Liver (tissue), 9 donors: ENCODE data around the gene CGNL1. TPM values are rescaled to one million over a fixed set of nuclear protein-coding genes. Genes with fewer than 3 reads are reported as not detected.

Source experiments
- DNase-seq: peaks from one replicate; pipeline ENCODE4 v3.0.0-alpha.2; 2017; ENCODE audit warnings: low spot score
- H3K27ac ChIP-seq, 2 donors: one replicate each; pipeline ENCODE4 v1.7.0; 2013; ENCODE audit warnings: inconsistent platforms in 2 of 2, low read length in 2 of 2, control low read depth in 1 of 2, low read depth in 1 of 2, mild to moderate bottlenecking in 1 of 2
- H3K27me3 ChIP-seq, 4 donors: one replicate each; pipeline versions ENCODE4 v1.6.1 to v1.7.0; 2013; ENCODE audit warnings: low read length in 3 of 4, inconsistent platforms in 1 of 4, mild to moderate bottlenecking in 1 of 4, moderate library complexity in 1 of 4; ENCODE audit not compliant: control insufficient read depth in 4 of 4, insufficient read depth in 4 of 4
- H3K36me3 ChIP-seq, 4 donors: one replicate each; pipeline versions ENCODE4 v1.6.1 to v1.7.0; 2013; ENCODE audit warnings: low read length in 3 of 4, mild to moderate bottlenecking in 3 of 4, low read depth in 1 of 4, moderate library complexity in 1 of 4; ENCODE audit not compliant: control insufficient read depth in 4 of 4, insufficient read depth in 3 of 4
- H3K4me1 ChIP-seq, 4 donors: one replicate each; pipeline versions ENCODE4 v1.6.1 to v1.7.0; 2013; ENCODE audit warnings: low read length in 3 of 4, mild to moderate bottlenecking in 3 of 4, moderate library complexity in 1 of 4; ENCODE audit not compliant: control insufficient read depth in 4 of 4, insufficient read depth in 4 of 4
- H3K4me3 ChIP-seq, 3 donors: one replicate each; pipeline versions ENCODE4 v1.6.1 to v1.7.0; 2013; ENCODE audit warnings: low read length in 3 of 3, control low read depth in 1 of 3, low read depth in 1 of 3, mild to moderate bottlenecking in 1 of 3
- H3K9ac ChIP-seq, 2 donors: one replicate each; pipeline ENCODE4 v1.7.0; 2013; ENCODE audit warnings: low read length in 2 of 2, mild to moderate bottlenecking in 2 of 2, moderate library complexity in 2 of 2, control low read depth in 1 of 2, low read depth in 1 of 2
- H3K9me3 ChIP-seq, 4 donors: one replicate each; pipeline versions ENCODE4 v1.6.1 to v1.7.0; 2013; ENCODE audit warnings: low read length in 3 of 4; ENCODE audit not compliant: control insufficient read depth in 4 of 4
- ATF3 ChIP-seq: IDR thresholded peaks from 2 replicates; pipeline ENCODE4 v1.6.1; 2016; ENCODE audit warnings: antibody characterized with exemption
- EGR1 ChIP-seq, 2 donors: IDR thresholded peaks; 2 replicates each; pipeline ENCODE4 v1.6.1; 2016 to 2018; ENCODE audit warnings: antibody characterized with exemption in 2 of 2, low read depth in 2 of 2
- FOXA1 ChIP-seq: IDR thresholded peaks from 2 replicates; pipeline ENCODE4 v1.6.1; 2016; ENCODE audit warnings: antibody characterized with exemption
- FOXA2 ChIP-seq: IDR thresholded peaks from 2 replicates; pipeline ENCODE4 v1.6.1; 2016; ENCODE audit warnings: antibody characterized with exemption
- GABPA ChIP-seq, 2 donors: IDR thresholded peaks in 1 of 2; conservative IDR thresholded peaks in 1 of 2; 2 replicates each; pipeline ENCODE4 v1.6.1; 2016; ENCODE audit warnings: antibody characterized with exemption in 2 of 2, mild to moderate bottlenecking in 1 of 2, moderate library complexity in 1 of 2
- HNF4A ChIP-seq, 2 donors: conservative IDR thresholded peaks; 2 replicates each; pipeline ENCODE4 v1.6.1; 2016; ENCODE audit warnings: antibody characterized with exemption in 2 of 2, mild to moderate bottlenecking in 2 of 2
- HNF4G ChIP-seq: IDR thresholded peaks from 2 replicates; pipeline ENCODE4 v1.6.1; 2016; ENCODE audit warnings: antibody characterized with exemption
- JUND ChIP-seq, 2 donors: IDR thresholded peaks; 2 replicates each; pipeline ENCODE4 v1.6.1; 2016; ENCODE audit warnings: antibody characterized with exemption in 2 of 2
- NR2F2 ChIP-seq: IDR thresholded peaks from 2 replicates; pipeline ENCODE4 v1.6.1; 2016; ENCODE audit warnings: antibody characterized with exemption
- RAD21 ChIP-seq, 2 donors: IDR thresholded peaks; 2 replicates each; pipeline ENCODE4 v1.6.1; 2016; ENCODE audit warnings: antibody characterized with exemption in 2 of 2, mild to moderate bottlenecking in 2 of 2
- RXRA ChIP-seq, 2 donors: IDR thresholded peaks; 2 replicates each; pipeline ENCODE4 v1.6.1; 2017 to 2018; ENCODE audit warnings: antibody characterized with exemption in 2 of 2, mild to moderate bottlenecking in 1 of 2
- SP1 ChIP-seq: IDR thresholded peaks from 2 replicates; pipeline ENCODE4 v1.6.1; 2018; ENCODE audit warnings: antibody characterized with exemption, mild to moderate bottlenecking
- TAF1 ChIP-seq: conservative IDR thresholded peaks from 2 replicates; pipeline ENCODE4 v1.6.1; 2016; ENCODE audit warnings: antibody characterized with exemption, mild to moderate bottlenecking
- YY1 ChIP-seq: IDR thresholded peaks from 2 replicates; pipeline ENCODE4 v1.6.1; 2016; ENCODE audit warnings: antibody characterized with exemption, mild to moderate bottlenecking
- WGBS: extraction: QIAGEN DNeasy Blood & Tissue Kit; methylation state at CpG from one replicate; pipeline ENCODE4 v1.1.7; 2013; 5-methylcytosine and 5-hydroxymethylcytosine counted together
- polyA plus RNA-seq, 2 donors: library from polyadenylated mRNA; stranded (reverse) in 1 of 2; unstranded in 1 of 2; fragments of 200-250 nt in 1 of 2; fragments of >200 nt in 1 of 2; fragmentation: Nextera tagmentation in 1 of 2; extraction: Ambion mirVana in 1 of 2; gene quantifications; one replicate each; pipeline versions ENCODE4 v1.2.1 to v1.2.3, GENCODE V29; 2013 to 2015
- total RNA-seq, 2 donors: library from RNA; depleted of rRNA; stranded (reverse); fragments of >200 nt; gene quantifications; one replicate each; pipeline ENCODE4 v1.2.3, GENCODE V29; 2014
- TF ChIP-seq, protein P1 (sequence below): IDR thresholded peaks from 2 replicates; pipeline ENCODE4 v1.6.1; 2016; ENCODE audit warnings: antibody characterized with exemption
- TF ChIP-seq, protein P2 (sequence below): IDR thresholded peaks from 2 replicates; pipeline ENCODE4 v1.6.1; 2016; ENCODE audit warnings: antibody characterized with exemption
- TF ChIP-seq, protein P3 (sequence below): fragments of 150-350 bp; IDR thresholded peaks from 2 replicates; pipeline ENCODE4 v1.5.1; 2017; ENCODE audit warnings: improper control_type of control experiment, low read depth, low read length; ENCODE audit not compliant: missing input control
- TF ChIP-seq, protein P4 (sequence below): IDR thresholded peaks from 2 replicates; pipeline ENCODE4 v1.6.1; 2016; ENCODE audit warnings: antibody characterized with exemption, mild to moderate bottlenecking
- donor health status: healthy.
- donor health status: healthy.
- donor health status: healthy.
- donor health status: healthy.
- donor health status: healthy.

Gene CGNL1
- total and polyA plus RNA-seq, 4 donors: 12.0 to 31.9 (median 16.1) TPM

DNA sequence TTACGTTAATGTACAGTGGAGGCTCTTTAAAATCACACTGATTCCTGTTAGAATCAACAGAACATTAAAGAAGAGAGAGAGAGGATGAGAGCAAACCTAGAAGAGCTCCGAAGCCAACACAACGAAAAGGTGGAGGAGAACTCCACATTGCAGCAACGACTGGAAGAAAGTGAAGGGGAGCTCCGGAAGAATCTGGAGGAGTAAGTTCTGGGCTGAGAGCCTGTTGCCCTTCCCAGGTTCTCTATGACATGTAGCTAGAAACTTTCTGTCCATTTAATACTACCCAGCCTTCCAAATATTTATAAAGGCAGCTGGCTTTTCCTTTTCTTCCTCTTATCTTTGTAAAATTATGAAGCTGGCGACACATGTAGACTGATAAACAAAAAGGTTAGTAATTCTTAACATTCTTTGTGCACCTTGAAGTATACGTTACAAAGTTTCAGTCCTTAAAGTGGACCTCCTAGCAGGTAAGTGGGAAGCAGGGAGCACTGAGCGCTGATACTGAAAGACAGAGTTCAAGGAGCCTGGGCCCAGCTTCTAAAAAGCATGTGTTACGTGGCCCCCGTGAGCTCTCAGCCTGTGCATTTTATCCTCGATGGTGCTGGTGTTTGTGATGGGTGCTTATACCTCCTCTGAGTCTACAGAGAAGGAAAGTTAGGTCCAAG is 75.9 kb downstream of the CGNL1 start:
- no peak for TF ChIP-seq RXRA (IDR thresholded peaks at IDR 0.05)
- TF ChIP-seq SP1: no peak
- no peak for TF ChIP-seq YY1
- no peak for TF ChIP-seq FOXA2
- TF ChIP-seq, protein P1, sequence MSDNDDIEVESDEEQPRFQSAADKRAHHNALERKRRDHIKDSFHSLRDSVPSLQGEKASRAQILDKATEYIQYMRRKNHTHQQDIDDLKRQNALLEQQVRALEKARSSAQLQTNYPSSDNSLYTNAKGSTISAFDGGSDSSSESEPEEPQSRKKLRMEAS: no peak
- no peak for TF ChIP-seq EGR1 (IDR thresholded peaks at IDR 0.05; ENCODE audit: low read depth in 2 of 2)
- no peak for TF ChIP-seq TAF1
- TF ChIP-seq NR2F2: no peak
- TF ChIP-seq, protein P2, sequence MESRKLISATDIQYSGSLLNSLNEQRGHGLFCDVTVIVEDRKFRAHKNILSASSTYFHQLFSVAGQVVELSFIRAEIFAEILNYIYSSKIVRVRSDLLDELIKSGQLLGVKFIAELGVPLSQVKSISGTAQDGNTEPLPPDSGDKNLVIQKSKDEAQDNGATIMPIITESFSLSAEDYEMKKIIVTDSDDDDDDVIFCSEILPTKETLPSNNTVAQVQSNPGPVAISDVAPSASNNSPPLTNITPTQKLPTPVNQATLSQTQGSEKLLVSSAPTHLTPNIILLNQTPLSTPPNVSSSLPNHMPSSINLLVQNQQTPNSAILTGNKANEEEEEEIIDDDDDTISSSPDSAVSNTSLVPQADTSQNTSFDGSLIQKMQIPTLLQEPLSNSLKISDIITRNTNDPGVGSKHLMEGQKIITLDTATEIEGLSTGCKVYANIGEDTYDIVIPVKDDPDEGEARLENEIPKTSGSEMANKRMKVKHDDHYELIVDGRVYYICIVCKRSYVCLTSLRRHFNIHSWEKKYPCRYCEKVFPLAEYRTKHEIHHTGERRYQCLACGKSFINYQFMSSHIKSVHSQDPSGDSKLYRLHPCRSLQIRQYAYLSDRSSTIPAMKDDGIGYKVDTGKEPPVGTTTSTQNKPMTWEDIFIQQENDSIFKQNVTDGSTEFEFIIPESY: no peak
- TF ChIP-seq ATF3: no peak
- no peak for TF ChIP-seq FOXA1
- no peak for TF ChIP-seq HNF4G
- TF ChIP-seq, protein P3, sequence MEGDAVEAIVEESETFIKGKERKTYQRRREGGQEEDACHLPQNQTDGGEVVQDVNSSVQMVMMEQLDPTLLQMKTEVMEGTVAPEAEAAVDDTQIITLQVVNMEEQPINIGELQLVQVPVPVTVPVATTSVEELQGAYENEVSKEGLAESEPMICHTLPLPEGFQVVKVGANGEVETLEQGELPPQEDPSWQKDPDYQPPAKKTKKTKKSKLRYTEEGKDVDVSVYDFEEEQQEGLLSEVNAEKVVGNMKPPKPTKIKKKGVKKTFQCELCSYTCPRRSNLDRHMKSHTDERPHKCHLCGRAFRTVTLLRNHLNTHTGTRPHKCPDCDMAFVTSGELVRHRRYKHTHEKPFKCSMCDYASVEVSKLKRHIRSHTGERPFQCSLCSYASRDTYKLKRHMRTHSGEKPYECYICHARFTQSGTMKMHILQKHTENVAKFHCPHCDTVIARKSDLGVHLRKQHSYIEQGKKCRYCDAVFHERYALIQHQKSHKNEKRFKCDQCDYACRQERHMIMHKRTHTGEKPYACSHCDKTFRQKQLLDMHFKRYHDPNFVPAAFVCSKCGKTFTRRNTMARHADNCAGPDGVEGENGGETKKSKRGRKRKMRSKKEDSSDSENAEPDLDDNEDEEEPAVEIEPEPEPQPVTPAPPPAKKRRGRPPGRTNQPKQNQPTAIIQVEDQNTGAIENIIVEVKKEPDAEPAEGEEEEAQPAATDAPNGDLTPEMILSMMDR: no peak
- TF ChIP-seq JUND (IDR thresholded peaks at IDR 0.05): no peak
- TF ChIP-seq, protein P4, sequence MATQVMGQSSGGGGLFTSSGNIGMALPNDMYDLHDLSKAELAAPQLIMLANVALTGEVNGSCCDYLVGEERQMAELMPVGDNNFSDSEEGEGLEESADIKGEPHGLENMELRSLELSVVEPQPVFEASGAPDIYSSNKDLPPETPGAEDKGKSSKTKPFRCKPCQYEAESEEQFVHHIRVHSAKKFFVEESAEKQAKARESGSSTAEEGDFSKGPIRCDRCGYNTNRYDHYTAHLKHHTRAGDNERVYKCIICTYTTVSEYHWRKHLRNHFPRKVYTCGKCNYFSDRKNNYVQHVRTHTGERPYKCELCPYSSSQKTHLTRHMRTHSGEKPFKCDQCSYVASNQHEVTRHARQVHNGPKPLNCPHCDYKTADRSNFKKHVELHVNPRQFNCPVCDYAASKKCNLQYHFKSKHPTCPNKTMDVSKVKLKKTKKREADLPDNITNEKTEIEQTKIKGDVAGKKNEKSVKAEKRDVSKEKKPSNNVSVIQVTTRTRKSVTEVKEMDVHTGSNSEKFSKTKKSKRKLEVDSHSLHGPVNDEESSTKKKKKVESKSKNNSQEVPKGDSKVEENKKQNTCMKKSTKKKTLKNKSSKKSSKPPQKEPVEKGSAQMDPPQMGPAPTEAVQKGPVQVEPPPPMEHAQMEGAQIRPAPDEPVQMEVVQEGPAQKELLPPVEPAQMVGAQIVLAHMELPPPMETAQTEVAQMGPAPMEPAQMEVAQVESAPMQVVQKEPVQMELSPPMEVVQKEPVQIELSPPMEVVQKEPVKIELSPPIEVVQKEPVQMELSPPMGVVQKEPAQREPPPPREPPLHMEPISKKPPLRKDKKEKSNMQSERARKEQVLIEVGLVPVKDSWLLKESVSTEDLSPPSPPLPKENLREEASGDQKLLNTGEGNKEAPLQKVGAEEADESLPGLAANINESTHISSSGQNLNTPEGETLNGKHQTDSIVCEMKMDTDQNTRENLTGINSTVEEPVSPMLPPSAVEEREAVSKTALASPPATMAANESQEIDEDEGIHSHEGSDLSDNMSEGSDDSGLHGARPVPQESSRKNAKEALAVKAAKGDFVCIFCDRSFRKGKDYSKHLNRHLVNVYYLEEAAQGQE: no peak
- no peak for TF ChIP-seq HNF4A (conservative IDR thresholded peaks at IDR 0.05)
- no peak for TF ChIP-seq GABPA (IDR thresholded peaks at IDR 0.05 in 1 of 2, conservative IDR thresholded peaks at IDR 0.05 in 1 of 2)
- TF ChIP-seq RAD21 (IDR thresholded peaks at IDR 0.05): no peak
- WGBS: 88% methylated on average over 11 of the region's 11 CpGs
- no peak overlapping the region for H3K27ac ChIP-seq
- no peaks in the 10 kb centered on the region for H3K27me3 ChIP-seq
- H3K36me3 ChIP-seq: peaks cover 4 to 50% (median 40%) of the 10 kb centered on the region in 4 donors
- no peaks in the 10 kb centered on the region for H3K4me1 ChIP-seq
- H3K4me3 ChIP-seq: no peak overlapping the region
- DNase-seq: no peak
- H3K9me3 ChIP-seq: no peaks in the 10 kb centered on the region
- no peak overlapping the region for H3K9ac ChIP-seq
